Astrocyte (in vitro differentiated cells and primary cell): Measurements from ENCODE around the gene SYT7. TPM values are rescaled to one million over a fixed set of nuclear protein-coding genes. Genes with fewer than 3 reads are reported as not detected.

Experiments
- DNase-seq: peaks from one replicate; pipeline ENCODE4 v3.0.0-alpha.2; 2010; ENCODE audit warnings: low read depth
- FAIRE-seq: peaks from 2 replicates; lab custom pipeline; 2011; peaks lifted over from hg19 to GRCh38; lab: Jason Lieb, UNC
- H2AFZ ChIP-seq: 2 replicates; pipeline ENCODE4 v1.6.0; 2012; ENCODE audit warnings: low read depth, low read length, inconsistent platforms
- H3K27ac ChIP-seq: 2 replicates; pipeline ENCODE4 v1.5.1; 2011; ENCODE audit warnings: low read depth, low read length, inconsistent platforms
- H3K27me3 ChIP-seq: 2 replicates; pipeline ENCODE4 v1.6.0; 2011; ENCODE audit warnings: low read length, inconsistent platforms; ENCODE audit not compliant: insufficient read depth
- H3K36me3 ChIP-seq: 2 replicates; pipeline ENCODE4 v1.5.1; 2011; ENCODE audit warnings: low read length, inconsistent platforms; ENCODE audit not compliant: insufficient read depth
- H3K4me1 ChIP-seq: 2 replicates; pipeline ENCODE4 v1.5.1; 2011; ENCODE audit warnings: low read length, inconsistent platforms; ENCODE audit not compliant: insufficient read depth
- H3K4me2 ChIP-seq: 2 replicates; pipeline ENCODE4 v1.6.0; 2012; ENCODE audit warnings: low read length, inconsistent platforms
- H3K4me3 ChIP-seq: 2 replicates; pipeline ENCODE4 v1.5.1; 2011; ENCODE audit warnings: low read depth, mild to moderate bottlenecking, low read length, inconsistent platforms; ENCODE audit not compliant: insufficient read depth
- H3K79me2 ChIP-seq: 2 replicates; pipeline ENCODE4 v1.6.0; 2012; ENCODE audit warnings: mild to moderate bottlenecking, low read length, inconsistent platforms; ENCODE audit not compliant: insufficient read depth
- H3K9ac ChIP-seq: 2 replicates; pipeline ENCODE4 v1.6.0; 2012; ENCODE audit warnings: mild to moderate bottlenecking, low read length, inconsistent platforms
- H3K9me3 ChIP-seq: 2 replicates; pipeline ENCODE4 v1.5.1; 2012; ENCODE audit warnings: low read depth, mild to moderate bottlenecking, low read length, inconsistent platforms; ENCODE audit not compliant: insufficient read depth
- H4K20me1 ChIP-seq: 2 replicates; pipeline ENCODE4 v1.6.0; 2012; ENCODE audit warnings: low read length, inconsistent platforms; ENCODE audit not compliant: insufficient read depth
- H3K27ac Mint-ChIP-seq: one replicate; pipeline ENCODE4 v1.8.0; 2021; ENCODE audit warnings: mild to moderate bottlenecking, mixed read lengths; ENCODE audit not compliant: unreplicated experiment
- H3K27me3 Mint-ChIP-seq: one replicate; pipeline ENCODE4 v1.8.0; 2021; ENCODE audit warnings: low read depth, mixed read lengths; ENCODE audit not compliant: unreplicated experiment
- H3K36me3 Mint-ChIP-seq: one replicate; pipeline ENCODE4 v1.8.0; 2021; ENCODE audit warnings: low read depth, mixed read lengths; ENCODE audit not compliant: unreplicated experiment
- H3K4me1 Mint-ChIP-seq: one replicate; pipeline ENCODE4 v1.8.0; 2021; ENCODE audit warnings: low read depth, mixed read lengths; ENCODE audit not compliant: unreplicated experiment
- H3K4me3 Mint-ChIP-seq: one replicate; pipeline ENCODE4 v1.8.0; 2021; ENCODE audit warnings: mild to moderate bottlenecking, moderate library complexity, mixed read lengths; ENCODE audit not compliant: unreplicated experiment
- H3K9me3 Mint-ChIP-seq: one replicate; pipeline ENCODE4 v1.8.0; 2021; ENCODE audit warnings: mild to moderate bottlenecking, mixed read lengths; ENCODE audit not compliant: unreplicated experiment
- EZH2 ChIP-seq: IDR thresholded peaks from 2 replicates; pipeline ENCODE4 v1.6.1; 2012; ENCODE audit warnings: mild to moderate bottlenecking, low read length, inconsistent platforms; ENCODE audit not compliant: insufficient read depth
- total RNA-seq: library from RNA; stranded (reverse); gene quantifications from 2 replicates; pipeline ENCODE4 v1.2.1, GENCODE V29; 2021
- TF ChIP-seq, protein P1 (sequence below): IDR thresholded peaks from 2 replicates; pipeline ENCODE4 v1.5.1; 2011; ENCODE audit warnings: low read depth, mild to moderate bottlenecking, inconsistent platforms, low read length, moderate library complexity; ENCODE audit not compliant: insufficient read depth

SYT7 gene
- total RNA-seq, 1 donor from 2014 or later: 3.7 TPM

GRCh38 chr11:61532134-61533038 is 48.5 kb downstream of the SYT7 start:
- Histone ChIP-seq H3K9me3 (no peaks in the 10 kb centered on the region), H2AFZ (no peak overlapping the region), H3K9ac (no peak overlapping the region), H3K27ac (no peak overlapping the region), H3K4me2 (no peak overlapping the region), H3K4me1 (no peaks in the 10 kb centered on the region), H3K79me2 (no peaks in the 10 kb centered on the region), H3K36me3 (no peaks in the 10 kb centered on the region), H3K27me3 (peaks cover 21% of the 10 kb centered on the region), H4K20me1 (no peaks in the 10 kb centered on the region), H3K4me3 (no peak overlapping the region)
- Mint-ChIP-seq H3K27ac (no peak overlapping the region), H3K27me3 (peaks cover 62% of the 10 kb centered on the region), H3K4me3 (no peak overlapping the region), H3K4me1 (no peaks in the 10 kb centered on the region), H3K36me3 (peaks cover 4% of the 10 kb centered on the region), H3K9me3 (peaks cover 3% of the 10 kb centered on the region)
- TF ChIP-seq, protein P1, sequence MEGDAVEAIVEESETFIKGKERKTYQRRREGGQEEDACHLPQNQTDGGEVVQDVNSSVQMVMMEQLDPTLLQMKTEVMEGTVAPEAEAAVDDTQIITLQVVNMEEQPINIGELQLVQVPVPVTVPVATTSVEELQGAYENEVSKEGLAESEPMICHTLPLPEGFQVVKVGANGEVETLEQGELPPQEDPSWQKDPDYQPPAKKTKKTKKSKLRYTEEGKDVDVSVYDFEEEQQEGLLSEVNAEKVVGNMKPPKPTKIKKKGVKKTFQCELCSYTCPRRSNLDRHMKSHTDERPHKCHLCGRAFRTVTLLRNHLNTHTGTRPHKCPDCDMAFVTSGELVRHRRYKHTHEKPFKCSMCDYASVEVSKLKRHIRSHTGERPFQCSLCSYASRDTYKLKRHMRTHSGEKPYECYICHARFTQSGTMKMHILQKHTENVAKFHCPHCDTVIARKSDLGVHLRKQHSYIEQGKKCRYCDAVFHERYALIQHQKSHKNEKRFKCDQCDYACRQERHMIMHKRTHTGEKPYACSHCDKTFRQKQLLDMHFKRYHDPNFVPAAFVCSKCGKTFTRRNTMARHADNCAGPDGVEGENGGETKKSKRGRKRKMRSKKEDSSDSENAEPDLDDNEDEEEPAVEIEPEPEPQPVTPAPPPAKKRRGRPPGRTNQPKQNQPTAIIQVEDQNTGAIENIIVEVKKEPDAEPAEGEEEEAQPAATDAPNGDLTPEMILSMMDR: peak; percentile 59
- TF ChIP-seq EZH2: no peak
- DNase-seq (no peak), FAIRE-seq (no peak)

- DNase-seq: no peak
- no peak for FAIRE-seq
- H3K4me1 ChIP-seq: no peaks in the 10 kb centered on the region
These were observed 49.8 kb downstream of the SYT7 start for GRCh38 chr11:61531044-61531443.

More at GRCh38 chr11:61531044-61531443, 49.8 kb downstream of the SYT7 start:
- Histone ChIP-seq H3K36me3 (no peaks in the 10 kb centered on the region), H3K4me2 (no peak overlapping the region), H3K9ac (no peak overlapping the region), H3K4me3 (no peak overlapping the region), H3K27ac (no peak overlapping the region), H2AFZ (no peak overlapping the region), H3K79me2 (no peaks in the 10 kb centered on the region), H4K20me1 (no peaks in the 10 kb centered on the region), H3K27me3 (peaks cover 25% of the 10 kb centered on the region), H3K9me3 (no peaks in the 10 kb centered on the region)
- Mint-ChIP-seq H3K36me3 (peaks cover 4% of the 10 kb centered on the region), H3K9me3 (peaks cover 3% of the 10 kb centered on the region), H3K4me3 (no peak overlapping the region), H3K27me3 (peaks cover 70% of the 10 kb centered on the region), H3K4me1 (no peaks in the 10 kb centered on the region), H3K27ac (no peak overlapping the region)
- no peak for TF ChIP-seq EZH2
- TF ChIP-seq, protein P1: no peak
